Measurements from ENCODE around the gene CNTN4. TPM values are rescaled to one million over a fixed set of nuclear protein-coding genes. Genes with fewer than 3 reads are reported as not detected.

CNTN4 gene
- total and polyA plus RNA-seq, 2 donors (not counting 3 experiments of a cell fraction or from before 2014, with no cell fraction given): not detected

GRCh38 chr3:2792432-2792831 is 693.8 kb downstream of the CNTN4 start:
- CTCF ChIA-PET: no interaction called here
- Histone ChIP-seq H3K36me3 (ENCODE audit: control insufficient read depth in 2 of 2, extremely low read depth in 1 of 2, insufficient read depth in 2 of 2, low read length in 2 of 2) (no peaks in the 10 kb centered on the region), H3K9me1 (replicated peaks; ENCODE audit: control insufficient read depth, extremely low read depth, insufficient read depth, low read length) (no peaks in the 10 kb centered on the region), H3K4me3 (replicated peaks in 1 of 3; ENCODE audit: insufficient read depth in 1 of 3, low read depth in 1 of 3, low read length in 3 of 3) (no peak overlapping the region), H3K9me3 (replicated peaks; ENCODE audit: control insufficient read depth, insufficient read depth, low read length) (peaks cover 4% of the 10 kb centered on the region), H3K27ac (ENCODE audit: insufficient read depth, low read depth, low read length) (no peak overlapping the region), H3K4me1 (ENCODE audit: control insufficient read depth, extremely low read depth, insufficient read depth, low read length) (no peaks in the 10 kb centered on the region), H3K27me3 (ENCODE audit: control insufficient read depth in 2 of 2, insufficient read depth in 2 of 2, low read length in 2 of 2) (no peaks in the 10 kb centered on the region), H3K9ac (replicated peaks; ENCODE audit: extremely low read depth, insufficient read depth, low read length) (no peak overlapping the region), H2AFZ (ENCODE audit: low read depth, low read length) (no peak overlapping the region), H4K20me1 (replicated peaks; ENCODE audit: control insufficient read depth, extremely low read depth, insufficient read depth, low read length) (no peaks in the 10 kb centered on the region), H3K4me2 (ENCODE audit: insufficient read depth, low read length) (no peak overlapping the region), H3K79me2 (ENCODE audit: control insufficient read depth, insufficient read depth, low read length) (no peaks in the 10 kb centered on the region)
- BruUV-seq (replicated peaks): no TSS peak
- TF ChIP-seq JUN (IDR thresholded peaks at IDR 0.05; ENCODE audit: borderline replicate concordance, insufficient read depth, insufficient read length, low read depth) (no peak), POLR2A (IDR thresholded peaks at IDR 0.05; ENCODE audit: low read depth, low read length) (no peak), MYC (IDR thresholded peaks at IDR 0.05; ENCODE audit: low read depth, low read length) (no peak), GATA2 (IDR thresholded peaks at IDR 0.05; ENCODE audit: insufficient read depth, insufficient read length, low read depth, low read length) (no peak), POLR2AphosphoS5 (IDR thresholded peaks at IDR 0.05; ENCODE audit: insufficient read depth, low read depth, low read length) (no peak), FOS (IDR thresholded peaks at IDR 0.05; ENCODE audit: borderline replicate concordance, insufficient read depth, low read length) (no peak), EZH2 (IDR thresholded peaks at IDR 0.05; ENCODE audit: borderline replicate concordance, low read depth, low read length, severe bottlenecking) (no peak), CTCF (IDR thresholded peaks at IDR 0.05; ENCODE audit: extremely low read depth in 1 of 2, insufficient read depth in 1 of 2, low read depth in 1 of 2, low read length in 2 of 2) (no peak), MAX (IDR thresholded peaks at IDR 0.05; ENCODE audit: insufficient read depth, insufficient read length) (no peak)
- DNase-seq (ENCODE audit: low read depth, low spot score): no peak
- FAIRE-seq: no peak
- dilution Hi-C loops (cut with MboI; ENCODE audit: extremely low pct_ligation_motif_present, low sequenced_read_pairs) (no loop called here), intact Hi-C loops (cut with micrococcal nuclease) (no loop called here)
- POLR2A ChIA-PET: no interaction called here

Data from endothelial cell of umbilical vein (primary cell).